Kidney (tissue), 14 donors: ENCODE measurements around the gene GCNT4. TPM values are rescaled to one million over a fixed set of nuclear protein-coding genes. Genes with fewer than 3 reads are reported as not detected.

Experiments
- DNase-seq, 5 donors: peaks; one replicate each; pipeline ENCODE4 v3.0.0-alpha.2; 2013 to 2020
- FAIRE-seq: peaks from 2 replicates; lab custom pipeline; 2012; peaks lifted over from hg19 to GRCh38; lab: Jason Lieb, UNC
- H3K27ac ChIP-seq, 2 donors: one replicate each; pipeline ENCODE4 v1.7.0; 2013; ENCODE audit warnings: low read depth in 2 of 2, low read length in 2 of 2, inconsistent platforms in 1 of 2
- H3K27me3 ChIP-seq: one replicate; pipeline ENCODE4 v1.7.1; 2013; ENCODE audit warnings: low read length, inconsistent platforms; ENCODE audit not compliant: control insufficient read depth, insufficient read depth
- H3K36me3 ChIP-seq, 3 donors: one replicate each; pipeline versions ENCODE4 v1.7.0 to v1.7.1; 2013; ENCODE audit warnings: low read length in 3 of 3, control low read depth in 1 of 3, inconsistent platforms in 1 of 3; ENCODE audit not compliant: insufficient read depth in 3 of 3, control insufficient read depth in 2 of 3
- H3K4me1 ChIP-seq, 3 donors: one replicate each; pipeline versions ENCODE4 v1.7.0 to v1.7.1; 2013; ENCODE audit warnings: low read length in 3 of 3, inconsistent platforms in 1 of 3, low read depth in 1 of 3; ENCODE audit not compliant: control insufficient read depth in 2 of 3, insufficient read depth in 2 of 3
- H3K4me3 ChIP-seq, 3 donors: one replicate each; pipeline versions ENCODE4 v1.7.0 to v1.8.1; 2013; ENCODE audit warnings: low read length in 3 of 3, control low read depth in 1 of 3, inconsistent platforms in 1 of 3
- H3K9ac ChIP-seq, 3 donors: one replicate each; pipeline versions ENCODE4 v1.7.0 to v1.7.1; 2013; ENCODE audit warnings: low read length in 3 of 3, control low read depth in 1 of 3, inconsistent platforms in 1 of 3
- H3K9me3 ChIP-seq, 3 donors: one replicate each; pipeline versions ENCODE4 v1.7.0 to v1.7.1; 2013; ENCODE audit warnings: low read length in 3 of 3, control low read depth in 1 of 3, inconsistent platforms in 1 of 3; ENCODE audit not compliant: control insufficient read depth in 2 of 3, insufficient read depth in 1 of 3
- intact Hi-C: fragments of 100-400 bp; cut with DNase I; formaldehyde crosslinking; loops from one replicate; pipeline ENCODE4 v1.11.1; 2022
- polyA plus RNA-seq: library from polyadenylated mRNA; stranded (reverse); fragments of 350-450 nt; fragmentation: Illumina TruSeq; extraction: RNeasy Lipid Tissue Mini Kit (QIAGEN cat#74804); gene quantifications from one replicate; pipeline ENCODE4 v1.2.3, GENCODE V29; 2014; ENCODE audit warnings: low read depth, low replicate concordance; ENCODE audit not compliant: insufficient read depth
- total RNA-seq: library from RNA; stranded (reverse); fragmentation: NEBNext Ultra II Directional; extraction: Animal tissue kit (Norgen Biotek cat#: 25700); gene quantifications from one replicate; pipeline ENCODE4 v1.2.1, GENCODE V29; 2021
- TF ChIP-seq, protein P1 (sequence below): IDR thresholded peaks from 3 replicates; pipeline ENCODE4 v1.5.1; 2012; ENCODE audit warnings: mild to moderate bottlenecking, moderate library complexity, borderline replicate concordance; ENCODE audit not compliant: insufficient read depth; ENCODE audit errors: extremely low read depth
- donor health status: control.
- donor health status: control.
- donor health status: control.
- donor health status: control.
- donor health status: control.
- donor health status: DM: yes; HTN: yes; CAD: no.
- donor health status: Normal renal cell carcinoma (clear cell type).

GCNT4 gene
- total and polyA plus RNA-seq, 2 donors from 2014 or later, result 2.0 to 2.6 TPM

DNA sequence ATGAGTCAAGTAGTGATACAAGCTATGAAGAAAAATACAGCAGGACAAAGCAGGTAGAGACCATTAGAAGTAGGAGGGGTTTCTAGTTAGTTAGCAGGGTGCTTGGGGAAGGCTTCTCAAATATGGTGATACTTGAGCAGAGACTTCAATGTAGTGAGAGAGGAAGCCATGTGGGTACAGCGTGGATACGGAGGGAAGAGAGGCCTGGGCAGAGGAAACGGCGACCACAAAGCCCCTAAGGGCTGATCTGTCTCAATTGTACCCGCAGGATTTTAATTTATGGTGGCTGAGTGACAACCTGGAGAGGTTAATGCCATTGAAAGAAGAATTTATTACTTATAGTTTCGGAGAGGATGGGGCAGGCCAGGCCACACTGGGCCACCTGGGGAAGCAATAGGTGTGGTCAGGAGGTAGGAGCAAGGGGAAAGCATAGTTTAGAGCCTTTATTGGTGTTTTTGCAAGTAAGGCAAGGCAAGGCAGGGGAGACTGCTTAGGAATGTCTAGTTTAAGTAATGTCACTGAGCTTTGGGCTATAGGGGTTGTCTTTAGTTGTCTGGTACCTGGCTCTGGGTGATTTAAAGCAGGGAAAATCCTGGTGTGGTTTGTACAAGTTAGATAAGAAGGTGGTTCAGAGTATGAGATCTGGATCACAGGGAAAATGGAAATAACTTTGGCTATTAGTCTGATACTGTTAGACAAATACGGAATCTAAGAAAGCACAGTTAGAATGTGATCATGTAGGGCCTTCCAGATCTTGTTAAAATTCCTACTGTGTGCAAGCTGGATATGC, 42.6 kb downstream of the GCNT4 start:
- intact Hi-C loops, result no loop called here
- no peak for FAIRE-seq
- H3K4me1 ChIP-seq, result no peaks in the 10 kb centered on the region
- no peak for DNase-seq
- H3K27ac ChIP-seq, result no peak overlapping the region
- TF ChIP-seq, protein P1, sequence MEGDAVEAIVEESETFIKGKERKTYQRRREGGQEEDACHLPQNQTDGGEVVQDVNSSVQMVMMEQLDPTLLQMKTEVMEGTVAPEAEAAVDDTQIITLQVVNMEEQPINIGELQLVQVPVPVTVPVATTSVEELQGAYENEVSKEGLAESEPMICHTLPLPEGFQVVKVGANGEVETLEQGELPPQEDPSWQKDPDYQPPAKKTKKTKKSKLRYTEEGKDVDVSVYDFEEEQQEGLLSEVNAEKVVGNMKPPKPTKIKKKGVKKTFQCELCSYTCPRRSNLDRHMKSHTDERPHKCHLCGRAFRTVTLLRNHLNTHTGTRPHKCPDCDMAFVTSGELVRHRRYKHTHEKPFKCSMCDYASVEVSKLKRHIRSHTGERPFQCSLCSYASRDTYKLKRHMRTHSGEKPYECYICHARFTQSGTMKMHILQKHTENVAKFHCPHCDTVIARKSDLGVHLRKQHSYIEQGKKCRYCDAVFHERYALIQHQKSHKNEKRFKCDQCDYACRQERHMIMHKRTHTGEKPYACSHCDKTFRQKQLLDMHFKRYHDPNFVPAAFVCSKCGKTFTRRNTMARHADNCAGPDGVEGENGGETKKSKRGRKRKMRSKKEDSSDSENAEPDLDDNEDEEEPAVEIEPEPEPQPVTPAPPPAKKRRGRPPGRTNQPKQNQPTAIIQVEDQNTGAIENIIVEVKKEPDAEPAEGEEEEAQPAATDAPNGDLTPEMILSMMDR, result no peak
- no peaks in the 10 kb centered on the region for H3K36me3 ChIP-seq
- H3K9ac ChIP-seq, result no peak overlapping the region
- H3K4me3 ChIP-seq, result no peak overlapping the region
- H3K27me3 ChIP-seq, result no peaks in the 10 kb centered on the region
- H3K9me3 ChIP-seq, result peaks cover 0 to 1% (median 0%) of the 10 kb centered on the region in 3 donors

DNA sequence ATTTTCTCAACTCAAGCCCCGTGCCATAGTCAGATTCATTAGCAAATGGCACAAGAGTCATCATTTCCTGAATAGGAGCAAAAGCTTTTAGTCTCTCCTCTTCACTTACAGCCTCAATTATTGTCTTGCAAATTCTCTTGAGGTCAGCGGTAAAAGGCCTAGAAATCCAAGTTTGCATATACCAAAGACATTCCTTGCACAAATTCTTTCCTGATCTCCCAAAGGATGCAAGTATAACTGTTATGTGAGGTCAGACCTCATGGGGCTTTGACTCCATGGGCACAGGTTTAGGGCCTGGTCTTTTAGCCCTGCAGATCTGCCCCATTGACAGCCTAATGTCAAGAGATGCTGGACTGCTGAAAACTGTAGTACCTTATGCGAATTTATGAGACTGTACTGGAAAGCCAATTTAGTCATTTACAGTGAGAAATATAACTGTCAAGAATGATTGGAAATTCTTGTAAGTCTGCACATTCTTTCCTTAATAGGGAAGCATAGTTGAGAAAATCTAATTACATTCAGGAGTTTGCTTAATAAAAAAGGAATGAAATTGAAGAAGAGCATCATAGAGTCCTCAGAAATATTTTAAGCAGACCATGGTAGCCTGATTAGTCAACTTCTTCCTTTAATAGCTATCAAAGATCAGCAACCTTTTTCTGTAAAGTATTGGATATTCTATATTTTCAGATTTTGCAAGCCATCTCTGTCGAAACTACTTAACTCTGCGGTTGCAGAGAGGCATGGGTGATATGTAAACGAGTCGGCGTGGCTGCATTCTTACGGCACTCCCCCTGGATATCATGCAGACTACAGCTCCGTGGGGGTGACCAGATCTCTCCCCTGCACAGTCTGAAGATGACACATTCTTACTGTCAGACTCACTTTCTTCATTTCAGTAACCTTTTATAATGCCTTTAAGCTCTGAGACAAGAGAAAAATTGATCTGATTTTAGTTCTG, 45.2 kb downstream of the GCNT4 start:
- intact Hi-C loops, result no loop called here
- TF ChIP-seq, protein P1, result no peak
- no peaks in the 10 kb centered on the region for H3K4me1 ChIP-seq
- FAIRE-seq (no peak), DNase-seq (no peak)
- no peak overlapping the region for H3K4me3 ChIP-seq
- H3K27me3 ChIP-seq, result no peaks in the 10 kb centered on the region
- no peak overlapping the region for H3K9ac ChIP-seq
- no peaks in the 10 kb centered on the region for H3K36me3 ChIP-seq
- no peak overlapping the region for H3K27ac ChIP-seq
- no peaks in the 10 kb centered on the region for H3K9me3 ChIP-seq

DNA sequence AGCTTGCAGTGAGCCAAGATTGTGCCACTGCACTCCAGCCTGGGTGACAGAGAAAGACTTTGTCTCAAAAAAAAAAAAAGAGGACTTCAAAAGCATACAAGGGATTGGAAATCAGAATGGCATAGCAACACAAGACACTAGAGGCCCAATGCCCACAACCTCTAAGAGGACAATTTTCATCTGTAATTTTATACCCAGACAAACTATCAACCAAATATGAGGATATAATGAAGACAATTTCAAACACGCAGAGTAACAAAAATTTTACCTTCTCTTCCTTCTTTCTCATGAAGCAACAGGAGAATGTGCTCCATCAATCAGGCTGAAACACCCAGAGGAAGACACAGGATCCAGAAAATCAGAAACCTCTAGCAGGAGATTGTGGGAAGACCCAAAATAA, 46.8 kb downstream of the GCNT4 start:
- no peak for DNase-seq
- Histone ChIP-seq H3K9ac (no peak overlapping the region), H3K4me1 (no peaks in the 10 kb centered on the region), H3K9me3 (no peaks in the 10 kb centered on the region), H3K27ac (no peak overlapping the region), H3K27me3 (no peaks in the 10 kb centered on the region), H3K36me3 (no peaks in the 10 kb centered on the region), H3K4me3 (no peak overlapping the region)
- TF ChIP-seq, protein P1, result no peak
- FAIRE-seq, result no peak
- intact Hi-C loops, result no loop called here

Other genes with a start within 250 kb of the GCNT4 start
- 8.6 TPM for gene FAM169A, start 186.2 kb downstream of the GCNT4 start, total RNA-seq
- gene FAM169A, start 186.2 kb downstream of the GCNT4 start, polyA plus RNA-seq, result 3.5 TPM
- 0.38 TPM for gene ANKRD31, start 184.3 kb upstream of the GCNT4 start, total RNA-seq
- 0.17 TPM for gene ANKRD31, start 184.3 kb upstream of the GCNT4 start, polyA plus RNA-seq